H1 (cell line): ENCODE results near the gene RTN3. TPM values are rescaled to one million over a fixed set of nuclear protein-coding genes. Genes with fewer than 3 reads are reported as not detected.

Source experiments
- CTCF ChIA-PET: fragments of 300-600 bp; sonication (Branson Sonifier 250); formaldehyde crosslinking; loops from one replicate; lab custom pipeline; 2021; ENCODE audit not compliant: partially characterized antibody; lab: Charles Lee
- POLR2A ChIA-PET: fragments of 300-600 bp; sonication (Branson Sonifier 250); formaldehyde crosslinking; loops from one replicate; lab custom pipeline; 2021; ENCODE audit warnings: inconsistent platforms; ENCODE audit not compliant: partially characterized antibody; lab: Charles Lee
- DNase-seq, 2 experiments: peaks; one replicate each; pipeline versions ENCODE4 v3.0.0 to v3.0.0-alpha.2; 2010 to 2022; ENCODE audit warnings: low spot score in 2 of 2, low read depth in 1 of 2, mixed read lengths in 1 of 2
- FAIRE-seq: peaks from 2 replicates; lab custom pipeline; 2011; peaks lifted over from hg19 to GRCh38; lab: Jason Lieb, UNC
- H2AFZ ChIP-seq: 2 replicates; pipeline ENCODE4 v1.8.1; 2012; ENCODE audit warnings: low read length, inconsistent platforms
- H2AK5ac ChIP-seq: 2 replicates; pipeline ENCODE4 v1.6.1; 2013; ENCODE audit warnings: low read depth, low read length
- H2BK120ac ChIP-seq: replicated peaks from 2 replicates; pipeline ENCODE3; 2013; ENCODE audit warnings: low read depth, low read length, inconsistent platforms
- H2BK12ac ChIP-seq: 2 replicates; pipeline ENCODE4 v1.6.1; 2013; ENCODE audit warnings: low read depth, low read length
- H2BK15ac ChIP-seq: 2 replicates; pipeline ENCODE4 v1.6.1; 2013; ENCODE audit warnings: low read length
- H2BK20ac ChIP-seq: 2 replicates; pipeline ENCODE4 v1.6.1; 2013; ENCODE audit warnings: low read length
- H2BK5ac ChIP-seq: 2 replicates; pipeline ENCODE4 v1.6.1; 2013; ENCODE audit warnings: low read depth, low read length
- H3K14ac ChIP-seq: 2 replicates; pipeline ENCODE4 v1.6.1; 2013; ENCODE audit warnings: inconsistent platforms; ENCODE audit not compliant: insufficient read length
- H3K18ac ChIP-seq: 2 replicates; pipeline ENCODE4 v1.6.1; 2013; ENCODE audit warnings: low read length; ENCODE audit errors: extremely low read depth
- H3K23ac ChIP-seq: 2 replicates; pipeline ENCODE4 v1.6.1; 2013; ENCODE audit warnings: inconsistent platforms; ENCODE audit not compliant: insufficient read length
- H3K23me2 ChIP-seq: 2 replicates; pipeline ENCODE4 v1.6.1; 2013; ENCODE audit warnings: low read depth, low read length
- H3K27ac ChIP-seq: 2 replicates; pipeline ENCODE4 v1.6.1; 2011; ENCODE audit warnings: low read depth, low read length, inconsistent platforms
- H3K27me3 ChIP-seq, 4 experiments: replicated peaks in 1 of 4; 1 replicate in 1 of 4; 2 replicates in 3 of 4; pipeline versions ENCODE4 v1.6.1 to v1.8.1; 2011 to 2013; ENCODE audit warnings: low read length in 3 of 4, mild to moderate bottlenecking in 3 of 4, inconsistent platforms in 2 of 4, mixed read lengths in 2 of 4, moderate library complexity in 1 of 4; ENCODE audit not compliant: control insufficient read depth in 3 of 4, insufficient read depth in 3 of 4; ENCODE audit errors: extremely low read depth in 1 of 4
- H3K36me3 ChIP-seq, 4 experiments: 2 replicates each; pipeline versions ENCODE4 v1.6.1 to v1.8.1; 2011 to 2013; ENCODE audit warnings: mild to moderate bottlenecking in 4 of 4, low read length in 3 of 4, moderate library complexity in 2 of 4, control low read depth in 1 of 4, inconsistent platforms in 1 of 4; ENCODE audit not compliant: insufficient read depth in 4 of 4, control insufficient read depth in 2 of 4
- H3K4ac ChIP-seq: replicated peaks from 2 replicates; pipeline ENCODE3; 2013; ENCODE audit warnings: low read length, low read depth, mixed read lengths, inconsistent platforms; ENCODE audit not compliant: insufficient read length
- H3K4me1 ChIP-seq, 4 experiments: replicated peaks in 1 of 4; 1 replicate in 1 of 4; 2 replicates in 3 of 4; pipeline versions ENCODE4 v1.6.1 to v1.8.1; 2011 to 2013; ENCODE audit warnings: low read length in 3 of 4, inconsistent platforms in 2 of 4, mixed read lengths in 1 of 4; ENCODE audit not compliant: insufficient read depth in 4 of 4, control insufficient read depth in 3 of 4
- H3K4me2 ChIP-seq, 2 experiments: 2 replicates each; pipeline versions ENCODE4 v1.6.1 to v1.8.1; 2011 to 2013; ENCODE audit warnings: low read depth in 2 of 2, low read length in 2 of 2, control low read depth in 1 of 2, inconsistent platforms in 1 of 2, mild to moderate bottlenecking in 1 of 2; ENCODE audit not compliant: insufficient read depth in 1 of 2
- H3K4me3 ChIP-seq, 4 experiments: fragments of 200-600, 300-600 bp in 1 of 4; sonication (generic), shearing (Covaris generic), sonication (Bioruptor Twin) in 1 of 4; 2 replicates each; pipeline versions ENCODE4 v1.5.1 to v1.8.1; 2011 to 2016; ENCODE audit warnings: low read length in 4 of 4, low read depth in 3 of 4, control low read depth in 2 of 4, inconsistent platforms in 2 of 4, mild to moderate bottlenecking in 2 of 4, mixed read lengths in 1 of 4, moderate library complexity in 1 of 4; ENCODE audit not compliant: insufficient read depth in 2 of 4; ENCODE audit errors: extremely low read depth in 1 of 4
- H3K56ac ChIP-seq: replicated peaks from 2 replicates; pipeline ENCODE3; 2013; ENCODE audit warnings: low read depth, mild to moderate bottlenecking, mixed read lengths, low read length, inconsistent platforms; ENCODE audit not compliant: insufficient read length
- H3K79me1 ChIP-seq: 2 replicates; pipeline ENCODE4 v1.6.1; 2013; ENCODE audit warnings: low read depth, low read length, control low read depth
- H3K79me2 ChIP-seq, 2 experiments: 2 replicates each; pipeline versions ENCODE4 v1.6.1 to v1.8.1; 2012 to 2013; ENCODE audit warnings: low read length in 2 of 2, mild to moderate bottlenecking in 2 of 2, inconsistent platforms in 1 of 2; ENCODE audit not compliant: insufficient read depth in 2 of 2, control insufficient read depth in 1 of 2
- H3K9ac ChIP-seq, 4 experiments: replicated peaks in 1 of 4; 1 replicate in 1 of 4; 2 replicates in 3 of 4; pipeline versions ENCODE4 v1.6.1 to v1.8.1; 2011 to 2013; ENCODE audit warnings: low read depth in 3 of 4, low read length in 3 of 4, control low read depth in 2 of 4, mild to moderate bottlenecking in 2 of 4, moderate library complexity in 2 of 4, inconsistent platforms in 1 of 4; ENCODE audit errors: extremely low read depth in 1 of 4
- H3K9me3 ChIP-seq, 2 experiments: 2 replicates each; pipeline versions ENCODE4 v1.6.1 to v1.8.1; 2012 to 2013; ENCODE audit warnings: mild to moderate bottlenecking in 2 of 2, moderate library complexity in 2 of 2, control low read depth in 1 of 2, inconsistent platforms in 1 of 2, low read depth in 1 of 2, low read length in 1 of 2, mixed read lengths in 1 of 2; ENCODE audit not compliant: insufficient read depth in 2 of 2
- H4K20me1 ChIP-seq, 2 experiments: replicated peaks in 1 of 2; 2 replicates each; pipeline versions ENCODE3 to v1.8.1; 2011 to 2013; ENCODE audit warnings: inconsistent platforms in 2 of 2, low read length in 2 of 2, mild to moderate bottlenecking in 1 of 2; ENCODE audit not compliant: insufficient read depth in 2 of 2, control insufficient read depth in 1 of 2
- H4K5ac ChIP-seq: 2 replicates; pipeline ENCODE4 v1.6.1; 2013; ENCODE audit warnings: low read length, low read depth, mixed read lengths, inconsistent platforms; ENCODE audit not compliant: insufficient read length
- H4K8ac ChIP-seq: 2 replicates; pipeline ENCODE4 v1.8.0; 2013; ENCODE audit warnings: mild to moderate bottlenecking, moderate library complexity, low read length, inconsistent platforms; ENCODE audit not compliant: insufficient read depth; ENCODE audit errors: extremely low read depth
- H4K91ac ChIP-seq: replicated peaks from 2 replicates; pipeline ENCODE3; 2013; ENCODE audit warnings: low read length, mixed read lengths, inconsistent platforms; ENCODE audit not compliant: insufficient read length
- BCL11A ChIP-seq, 2 experiments: IDR thresholded peaks; one replicate each; pipeline ENCODE4 v1.6.1; 2011; ENCODE audit warnings: low read depth in 2 of 2, low read length in 2 of 2, mild to moderate bottlenecking in 2 of 2
- BRCA1 ChIP-seq: IDR thresholded peaks from 2 replicates; pipeline ENCODE4 v1.6.1; 2012; ENCODE audit warnings: low read depth, low read length, improper control_type of control experiment
- CEBPB ChIP-seq: IDR thresholded peaks from 2 replicates; pipeline ENCODE4 v1.6.1; 2012; ENCODE audit warnings: low read depth, low read length
- EGR1 ChIP-seq: IDR thresholded peaks from 2 replicates; pipeline ENCODE4 v1.6.1; 2011; ENCODE audit warnings: low read depth, low read length, borderline replicate concordance
- FOSL1 ChIP-seq: IDR thresholded peaks from 2 replicates; pipeline ENCODE4 v1.6.1; 2011; ENCODE audit warnings: mild to moderate bottlenecking, low read depth, low read length, moderate library complexity; ENCODE audit not compliant: insufficient read depth
- GABPA ChIP-seq: IDR thresholded peaks from 2 replicates; pipeline ENCODE4 v1.6.1; 2011; ENCODE audit warnings: mild to moderate bottlenecking, low read length, moderate library complexity, borderline replicate concordance; ENCODE audit not compliant: insufficient read depth
- HDAC2 ChIP-seq, 2 experiments: fragments of 300-600 bp in 1 of 2; sonication (generic) in 1 of 2; IDR thresholded peaks; 2 replicates each; pipeline ENCODE4 v1.6.1; 2011 to 2012; ENCODE audit warnings: low read depth in 2 of 2, low read length in 2 of 2, mild to moderate bottlenecking in 2 of 2, moderate library complexity in 2 of 2, borderline replicate concordance in 1 of 2, inconsistent platforms in 1 of 2
- MAFK ChIP-seq: IDR thresholded peaks from 2 replicates; pipeline ENCODE4 v1.6.1; 2012; ENCODE audit warnings: low read depth, mild to moderate bottlenecking, improper control_type of control experiment, low read length
- POLR2AphosphoS5 ChIP-seq: IDR thresholded peaks from 2 replicates; pipeline ENCODE4 v1.6.1; 2011; ENCODE audit warnings: low read depth, low read length
- POU5F1 ChIP-seq: IDR thresholded peaks from 2 replicates; pipeline ENCODE4 v1.6.1; 2011; ENCODE audit warnings: low read depth, mild to moderate bottlenecking, low read length, moderate library complexity
- RXRA ChIP-seq: IDR thresholded peaks from 2 replicates; pipeline ENCODE4 v1.6.1; 2011; ENCODE audit warnings: low read depth, mild to moderate bottlenecking, low read length, moderate library complexity; ENCODE audit not compliant: insufficient read depth
- SUZ12 ChIP-seq: fragments of 200-600 bp; sonication (generic); IDR thresholded peaks from 2 replicates; pipeline ENCODE4 v1.6.1; 2012; ENCODE audit warnings: mild to moderate bottlenecking, inconsistent platforms, low read length, moderate library complexity, mixed read lengths
- TCF12 ChIP-seq: IDR thresholded peaks from 2 replicates; pipeline ENCODE4 v1.6.1; 2011; ENCODE audit warnings: low read depth, mild to moderate bottlenecking, low read length
- TEAD4 ChIP-seq: IDR thresholded peaks from 2 replicates; pipeline ENCODE4 v1.6.1; 2012; ENCODE audit warnings: low read depth, low read length, inconsistent platforms, mixed read lengths
- WGBS, 2 experiments: shearing (Covaris generic) in 1 of 2; methylation state at CpG; one replicate each; pipeline versions ENCODE4 v1.1.6 to v1.1.7; 2013 to 2015; ENCODE audit warnings: low lambda C conversion rate in 2 of 2, mixed read lengths in 2 of 2, inconsistent platforms in 1 of 2, low coverage in 1 of 2, missing lambda C conversion rate in 1 of 2; ENCODE audit not compliant: insufficient replicate concordance in 2 of 2, insufficient coverage in 1 of 2, insufficient read length in 1 of 2; ENCODE audit errors: extremely low coverage in 1 of 2, missing lambda C conversion rate in 1 of 2; 5-methylcytosine and 5-hydroxymethylcytosine counted together
- polyA plus RNA-seq, 7 experiments: library from polyadenylated mRNA; depleted of rRNA in 3 of 7; stranded (reverse) in 5 of 7; unstranded in 2 of 7; fragments of >200 nt in 5 of 7; fragments of 200-250 nt in 2 of 7; gene quantifications; 1 replicate in 5 of 7; 2 replicates in 1 of 7; 4 replicates in 1 of 7; pipeline versions ENCODE4 v1.2.1 to v1.2.3, GENCODE V29; 2011 to 2013; ENCODE audit warnings: missing spikeins in 2 of 7, mixed read lengths in 2 of 7
- total RNA-seq: library from RNA; stranded (reverse); fragmentation: NEBNext Ultra II Directional; extraction: Animal tissue kit (Norgen Biotek cat#: 25700); gene quantifications from 2 replicates; pipeline ENCODE4 v1.2.1, GENCODE V29; 2021

The RTN3 gene
- total and polyA plus RNA-seq, 2 of the 8 experiments (the other 6 are each of a cell fraction or from before 2014, with no cell fraction given): 160 to 203 TPM

GRCh38 chr11:63804259-63804658 lies 123.0 kb downstream of the RTN3 start:
- H3K79me2 ChIP-seq: no peaks in the 10 kb centered on the region
- POLR2A ChIA-PET: interaction anchor here (0.5 to 1.5 kb wide), 4 partner anchors 10 to 613 kb away, joined by 3 read pairs; no protein-coding TSS in a partner anchor
- H2AFZ ChIP-seq: no peak overlapping the region
- 93% methylated on average over 6 of the region's 6 CpGs; no CpG with 5 or more reads in 1 of the 2 experiments for WGBS, 2 experiments
- H4K5ac ChIP-seq: no peak overlapping the region
- no peak overlapping the region for H2BK12ac ChIP-seq
- no peak for FAIRE-seq
- H2BK120ac ChIP-seq: no peak overlapping the region
- no peak overlapping the region for H3K4me2 ChIP-seq
- TF ChIP-seq RXRA: no peak
- no peak for TF ChIP-seq CEBPB
- TF ChIP-seq SUZ12: no peak
- TF ChIP-seq MAFK: no peak
- TF ChIP-seq GABPA: no peak
- TF ChIP-seq POU5F1: no peak
- no peak for TF ChIP-seq EGR1
- no peak for TF ChIP-seq HDAC2 (IDR thresholded peaks at IDR 0.05; ENCODE audit: borderline replicate concordance in 1 of 2, low read depth in 2 of 2, low read length in 2 of 2)
- no peak for TF ChIP-seq BRCA1
- TF ChIP-seq BCL11A (IDR thresholded peaks at IDR 0.05; ENCODE audit: low read depth in 2 of 2, low read length in 2 of 2): no peak
- TF ChIP-seq FOSL1: no peak
- no peak for TF ChIP-seq POLR2AphosphoS5
- no peak for TF ChIP-seq TCF12
- TF ChIP-seq TEAD4: no peak
- TF ChIP-seq, all 59 proteins: peak for 0
- Histone ChIP-seq H4K91ac (no peak overlapping the region), H2BK15ac (no peak overlapping the region), H3K23ac (no peak overlapping the region), H3K56ac (no peak overlapping the region), H3K9me3 (no peaks in the 10 kb centered on the region), H4K20me1 (no peaks in the 10 kb centered on the region), H3K4me1 (no peaks in the 10 kb centered on the region), H3K23me2 (no peaks in the 10 kb centered on the region), H3K18ac (no peak overlapping the region), H2BK5ac (no peak overlapping the region), H3K36me3 (no peaks in the 10 kb centered on the region), H2AK5ac (no peak overlapping the region), H3K27ac (no peak overlapping the region), H3K14ac (no peak overlapping the region), H3K4me3 (no peak overlapping the region), H3K79me1 (no peaks in the 10 kb centered on the region; the same call in 1 of the 2 replicates), H3K4ac (no peak overlapping the region), H3K27me3 (no peaks in the 10 kb centered on the region), H2BK20ac (no peak overlapping the region), H3K9ac (no peak overlapping the region), H4K8ac (no peak overlapping the region)
- CTCF ChIA-PET: interaction anchor here (1.1 to 1.3 kb wide), 2 partner anchors 31 to 97 kb away, joined by 3 to 5 read pairs; no protein-coding TSS in a partner anchor
- DNase-seq: no peak
